GM12878 (cell line): ENCODE results near the gene LIMS2.

Experiments used
- CTCF ChIP-seq, 3 experiments: IDR thresholded peaks in 2 of 3; conservative IDR thresholded peaks in 1 of 3; 2 replicates each; pipeline ENCODE4 v1.5.1; 2011; ENCODE audit warnings: low read depth in 3 of 3, low read length in 3 of 3, mild to moderate bottlenecking in 3 of 3, control low read depth in 2 of 3, moderate library complexity in 2 of 3, inconsistent platforms in 1 of 3, mixed read lengths in 1 of 3; ENCODE audit not compliant: control insufficient read depth in 2 of 3, insufficient read depth in 1 of 3; ENCODE audit errors: extremely low read depth in 1 of 3
- FOS ChIP-seq: IDR thresholded peaks from 3 replicates; pipeline ENCODE4 v1.6.1; 2011; ENCODE audit warnings: borderline replicate concordance; ENCODE audit not compliant: insufficient read length; ENCODE audit errors: extremely low read depth
- JUNB ChIP-seq: IDR thresholded peaks from 2 replicates; pipeline ENCODE4 v1.6.1; 2016; ENCODE audit warnings: antibody characterized with exemption, mild to moderate bottlenecking
- POLR2AphosphoS5 ChIP-seq: IDR thresholded peaks from 2 replicates; pipeline ENCODE4 v1.6.1; 2011; ENCODE audit warnings: mild to moderate bottlenecking, low read length, inconsistent platforms
- RFX5 ChIP-seq: IDR thresholded peaks from 2 replicates; pipeline ENCODE4 v1.6.1; 2011; ENCODE audit warnings: low read depth, low read length, improper control_type of control experiment

- no peak for TF ChIP-seq FOS
- TF ChIP-seq JUNB: no peak
- no peak for TF ChIP-seq CTCF (IDR thresholded peaks at IDR 0.05 in 2 of 3, conservative IDR thresholded peaks at IDR 0.05 in 1 of 3; ENCODE audit: control insufficient read depth in 2 of 3, extremely low read depth in 1 of 3, insufficient read depth in 1 of 3, low read depth in 3 of 3, low read length in 3 of 3)
- no peak for TF ChIP-seq RFX5
- no peak for TF ChIP-seq POLR2AphosphoS5
Observed at GRCh38 chr2:127620866-127621265, 54.5 kb downstream of the LIMS2 start.
